Measurements from ENCODE around the gene NBPF4. TPM values are rescaled to one million over a fixed set of nuclear protein-coding genes. Genes with fewer than 3 reads are reported as not detected.
"Not testable (repeated sequence)": the region's sequence is repeated elsewhere in the genome, so short reads cannot be mapped to it uniquely, and the experiment has no call there.

NBPF4 gene
- total RNA-seq, 3 donors from 2014 or later, result 0.33 TPM; not detected in 2

- H3K36me3 ChIP-seq, result no peaks in the 10 kb centered on the region
- H3K4me3 ChIP-seq, result no peak overlapping the region
- H3K27ac ChIP-seq, result no peak overlapping the region
- no peaks in the 10 kb centered on the region for H3K4me1 ChIP-seq
- H3K27me3 ChIP-seq, result no peaks in the 10 kb centered on the region
- TF ChIP-seq CTCF (IDR thresholded peaks at IDR 0.05), result no peak
- no peak for TF ChIP-seq POLR2A (IDR thresholded peaks at IDR 0.05)
- no peak for TF ChIP-seq POLR2AphosphoS5 (IDR thresholded peaks at IDR 0.05)
- no peak for DNase-seq (ENCODE audit: low spot score in 2 of 2)
- no peaks in the 10 kb centered on the region for H3K9me3 ChIP-seq
- intact Hi-C loops (cut with DNase I; ENCODE audit: low total_unique reads), result no loop called here
Measured at GRCh38 chr1:108209456-108210108, 34.3 kb downstream of the NBPF4 start.

DNA sequence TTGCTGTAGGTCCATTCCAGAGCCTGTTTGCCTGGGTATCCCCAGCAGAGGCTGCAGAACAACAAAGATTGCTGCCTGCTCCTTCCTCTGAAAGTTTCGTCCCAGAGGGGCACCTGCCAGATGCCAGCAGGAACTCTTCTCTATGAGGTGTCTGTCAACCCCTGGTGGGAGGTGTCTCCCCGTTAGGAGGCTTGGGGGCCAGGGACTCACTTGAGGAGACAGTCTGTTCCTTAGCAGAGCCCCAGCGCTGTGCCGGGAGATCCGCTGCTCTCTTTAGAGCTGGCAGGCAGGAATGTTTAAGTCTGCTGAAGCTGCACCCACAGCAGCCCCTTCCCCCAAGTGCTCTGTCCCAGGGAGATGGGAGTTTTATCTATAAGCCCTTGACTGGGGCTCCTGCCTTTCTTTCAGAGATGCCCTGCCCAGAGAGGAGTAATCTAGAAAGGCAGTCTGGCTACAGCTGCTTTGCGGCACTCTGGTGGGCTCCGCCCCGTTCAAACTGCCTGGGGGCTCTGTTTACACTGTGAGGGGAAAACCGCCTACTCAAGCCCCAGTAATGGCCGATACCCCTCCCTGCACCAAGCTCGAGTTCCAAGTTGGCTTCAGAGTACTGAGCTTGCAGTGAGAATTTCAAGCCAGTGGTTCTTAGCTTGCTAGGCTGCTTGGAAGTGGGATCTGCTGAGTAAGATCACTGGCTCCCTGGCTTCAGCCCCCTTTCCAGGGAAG, 35.0 kb downstream of the NBPF4 start:
- H3K9me3 ChIP-seq, result no peaks in the 10 kb centered on the region
- H3K27ac ChIP-seq, result no peak overlapping the region
- TF ChIP-seq POLR2A (IDR thresholded peaks at IDR 0.05) (no peak), POLR2AphosphoS5 (IDR thresholded peaks at IDR 0.05) (no peak), CTCF (IDR thresholded peaks at IDR 0.05) (no peak)
- H3K4me1 ChIP-seq, result no peaks in the 10 kb centered on the region
- intact Hi-C loops (cut with DNase I; ENCODE audit: low total_unique reads), result no loop called here
- no peaks in the 10 kb centered on the region for H3K36me3 ChIP-seq
- H3K27me3 ChIP-seq, result no peaks in the 10 kb centered on the region
- no peak overlapping the region for H3K4me3 ChIP-seq
- no peak for DNase-seq (ENCODE audit: low spot score in 2 of 2)

DNA sequence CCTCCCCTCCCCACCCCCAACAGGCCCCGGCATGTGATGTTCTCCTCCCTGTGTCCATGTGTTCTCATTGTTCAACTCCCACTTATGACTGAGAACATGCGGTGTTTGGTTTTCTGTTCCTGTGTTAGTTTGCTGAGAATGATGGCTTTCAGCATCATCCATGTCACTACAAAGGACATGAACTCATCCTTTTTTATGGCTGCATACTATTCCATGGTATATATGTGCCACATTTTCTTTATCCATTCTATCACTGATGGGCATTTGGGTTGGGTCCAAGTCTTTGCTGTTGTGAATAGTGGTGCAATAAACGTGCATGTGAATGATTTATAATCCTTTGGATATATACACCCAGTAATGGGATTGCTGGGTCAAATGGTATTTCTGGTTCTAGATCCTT, 40.3 kb downstream of the NBPF4 start:
- DNase-seq (ENCODE audit: low spot score in 2 of 2); H3K4me3 ChIP-seq; H3K36me3 ChIP-seq; H3K27me3 ChIP-seq; H3K9me3 ChIP-seq; H3K4me1 ChIP-seq; H3K27ac ChIP-seq; intact Hi-C loops (cut with DNase I; ENCODE audit: low total_unique reads): not testable (repeated sequence)

DNA sequence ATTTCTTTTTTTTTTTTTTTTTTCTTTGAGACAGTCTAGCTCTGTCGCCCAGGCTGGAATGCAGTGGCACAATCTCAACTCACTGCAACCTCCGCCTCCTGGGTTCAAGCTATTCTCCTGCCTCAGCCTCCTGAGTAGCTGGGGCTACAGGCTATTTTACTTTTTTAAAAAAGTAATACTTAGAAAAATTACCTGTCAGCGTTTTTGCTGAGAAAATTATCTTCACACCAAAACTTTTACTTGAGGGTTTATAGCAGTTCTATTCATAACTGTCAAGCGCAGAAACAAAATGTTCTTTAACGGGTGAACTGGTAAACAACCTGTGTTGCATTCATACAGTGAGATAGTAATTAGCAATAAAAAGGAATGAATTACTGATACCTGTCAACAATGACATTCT, 42.2 kb downstream of the NBPF4 start:
- DNase-seq (ENCODE audit: low spot score in 2 of 2), result no peak
- Histone ChIP-seq H3K9me3 (no peaks in the 10 kb centered on the region), H3K27ac (no peak overlapping the region), H3K4me1 (peaks cover 0 to 6% of the 10 kb centered on the region in 2 donors), H3K36me3 (no peaks in the 10 kb centered on the region), H3K4me3 (no peak overlapping the region), H3K27me3 (no peaks in the 10 kb centered on the region)
- TF ChIP-seq POLR2AphosphoS5 (IDR thresholded peaks at IDR 0.05) (no peak), POLR2A (IDR thresholded peaks at IDR 0.05) (no peak), CTCF (IDR thresholded peaks at IDR 0.05) (no peak)
- intact Hi-C loops (cut with DNase I; ENCODE audit: low total_unique reads), result no loop called here

DNA sequence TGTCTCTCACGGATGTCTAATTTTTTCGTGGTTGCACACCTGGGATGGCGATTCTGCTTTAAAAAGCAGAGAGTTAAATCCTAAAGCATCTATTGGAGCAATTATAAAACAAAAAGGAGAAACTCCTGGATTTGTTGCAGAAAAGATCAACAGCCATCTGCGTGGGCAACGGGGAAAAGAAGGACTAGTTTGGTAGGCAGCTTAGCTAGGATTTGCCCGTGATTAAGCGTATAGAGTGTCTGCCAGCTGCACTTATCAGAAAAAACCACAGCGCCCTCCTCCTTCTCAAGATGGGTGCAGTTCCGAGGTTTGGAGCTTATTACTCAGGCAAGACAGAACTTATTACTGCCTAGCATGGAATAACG, 43.2 kb downstream of the NBPF4 start:
- H3K4me3 ChIP-seq, result peak overlapping the region; percentile 84 to 92 (median 85)
- H3K27me3 ChIP-seq, result no peaks in the 10 kb centered on the region
- no peaks in the 10 kb centered on the region for H3K9me3 ChIP-seq
- H3K27ac ChIP-seq, result peak overlapping the region; percentile 90 to 91
- no peak for DNase-seq (ENCODE audit: low spot score in 2 of 2)
- TF ChIP-seq CTCF (IDR thresholded peaks at IDR 0.05) (no peak), POLR2AphosphoS5 (IDR thresholded peaks at IDR 0.05) (no peak), POLR2A (IDR thresholded peaks at IDR 0.05) (no peak)
- intact Hi-C loops (cut with DNase I; ENCODE audit: low total_unique reads), result no loop called here
- peaks cover 0 to 6% of the 10 kb centered on the region in 2 donors for H3K4me1 ChIP-seq
- H3K36me3 ChIP-seq, result no peaks in the 10 kb centered on the region
